GM19438 (cell line): ENCODE measurements around the gene FZD8.
A peak's percentile ranks its signal among the peaks of the same experiment; 100 is the strongest.

Source experiments
- ATAC-seq: cut with Tn5 transposase; IDR thresholded peaks from one replicate; pipeline ENCODE4 v1.9.1; 2021; ENCODE audit warnings: low read depth; ENCODE audit not compliant: unreplicated experiment

The FZD8 gene

GRCh38 chr10:35641676-35642034 lies 441 bp downstream of the FZD8 start:
- ATAC-seq, result peak; percentile 30

- peak; percentile 36 for ATAC-seq
Observed at GRCh38 chr10:35640951-35641675, 983 bp downstream of the FZD8 start.

GRCh38 chr10:35640474-35640873 lies 1.6 kb downstream of the FZD8 start:
- peak; percentile 18 for ATAC-seq

- no peak for ATAC-seq
Observed at GRCh38 chr10:35639728-35640401, 2.2 kb downstream of the FZD8 start.

GRCh38 chr10:35639021-35639727 lies 2.9 kb downstream of the FZD8 start:
- ATAC-seq, result no peak

- no peak for ATAC-seq
Observed at GRCh38 chr10:35638101-35638500, 4.0 kb downstream of the FZD8 start.

GRCh38 chr10:35637462-35637861 lies 4.6 kb downstream of the FZD8 start:
- ATAC-seq, result no peak

- no peak for ATAC-seq
Observed at GRCh38 chr10:35636956-35637355, 5.1 kb downstream of the FZD8 start.

- ATAC-seq, result peak; percentile 65
Observed at GRCh38 chr10:35635576-35635975, 6.5 kb downstream of the FZD8 start.

- ATAC-seq, result no peak
Observed at GRCh38 chr10:35633006-35633980, 8.8 kb downstream of the FZD8 start.

GRCh38 chr10:35632027-35632426 lies 10.1 kb downstream of the FZD8 start:
- ATAC-seq, result no peak

GRCh38 chr10:35631404-35631803 lies 10.7 kb downstream of the FZD8 start:
- no peak for ATAC-seq

GRCh38 chr10:35626971-35627507 lies 15.1 kb downstream of the FZD8 start:
- no peak for ATAC-seq

GRCh38 chr10:35614312-35614711 lies 27.8 kb downstream of the FZD8 start:
- no peak for ATAC-seq

GRCh38 chr10:35613597-35614226 lies 28.4 kb downstream of the FZD8 start:
- ATAC-seq, result no peak

GRCh38 chr10:35613107-35613440 lies 29.0 kb downstream of the FZD8 start:
- no peak for ATAC-seq

- ATAC-seq, result no peak
Observed at GRCh38 chr10:35612385-35613106, 29.6 kb downstream of the FZD8 start.

GRCh38 chr10:35611750-35612149 lies 30.3 kb downstream of the FZD8 start:
- no peak for ATAC-seq

GRCh38 chr10:35608328-35608672 lies 33.8 kb downstream of the FZD8 start:
- ATAC-seq, result no peak
